Lower leg skin (tissue), 4 donors: Measurements from ENCODE around the gene ATAD3C. TPM values are rescaled to one million over a fixed set of nuclear protein-coding genes. Genes with fewer than 3 reads are reported as not detected.
"Not testable (repeated sequence)": the region's sequence is repeated elsewhere in the genome, so short reads cannot be mapped to it uniquely, and the experiment has no call there.

Experiments
- DNase-seq, 2 donors: peaks; one replicate each; pipeline ENCODE4 v3.0.0-alpha.2; 2019; ENCODE audit warnings: low spot score in 2 of 2
- H3K4me3 ChIP-seq: fragments of 200-600 bp; sonication (generic); 2 replicates; pipeline ENCODE4 v1.5.1; 2017; ENCODE audit warnings: mild to moderate bottlenecking, low read depth; ENCODE audit not compliant: poor library complexity, severe bottlenecking
- CTCF ChIP-seq, 3 donors: fragments of 450-650 bp; IDR thresholded peaks; one replicate each; pipeline ENCODE4 v1.5.1; 2016; ENCODE audit warnings: antibody characterized with exemption in 3 of 3, mild to moderate bottlenecking in 3 of 3, moderate library complexity in 2 of 3
- POLR2A ChIP-seq, 2 donors: fragments of 450-650 bp; IDR thresholded peaks; one replicate each; pipeline ENCODE4 v1.6.1; 2016 to 2017; ENCODE audit warnings: antibody characterized with exemption in 2 of 2, mild to moderate bottlenecking in 1 of 2, moderate library complexity in 1 of 2
- WGBS, 2 donors: methylation state at CpG; one replicate each; pipeline ENCODE4 v1.1.5; 2018; 5-methylcytosine and 5-hydroxymethylcytosine counted together
- intact Hi-C: fragments of 100-400 bp; cut with DNase I; formaldehyde crosslinking; loops from one replicate; pipeline ENCODE4 v1.15.0; 2023; ENCODE audit warnings: low total_unique reads
- total RNA-seq, 4 donors: library from RNA; depleted of rRNA; stranded (reverse); fragments of >200 nt; gene quantifications; one replicate each; pipeline ENCODE4 v1.1.0, GENCODE V29; 2016

Gene ATAD3C
- total RNA-seq, 4 donors from 2014 or later = 0.17 to 2.1 (median 0.63) TPM

DNA sequence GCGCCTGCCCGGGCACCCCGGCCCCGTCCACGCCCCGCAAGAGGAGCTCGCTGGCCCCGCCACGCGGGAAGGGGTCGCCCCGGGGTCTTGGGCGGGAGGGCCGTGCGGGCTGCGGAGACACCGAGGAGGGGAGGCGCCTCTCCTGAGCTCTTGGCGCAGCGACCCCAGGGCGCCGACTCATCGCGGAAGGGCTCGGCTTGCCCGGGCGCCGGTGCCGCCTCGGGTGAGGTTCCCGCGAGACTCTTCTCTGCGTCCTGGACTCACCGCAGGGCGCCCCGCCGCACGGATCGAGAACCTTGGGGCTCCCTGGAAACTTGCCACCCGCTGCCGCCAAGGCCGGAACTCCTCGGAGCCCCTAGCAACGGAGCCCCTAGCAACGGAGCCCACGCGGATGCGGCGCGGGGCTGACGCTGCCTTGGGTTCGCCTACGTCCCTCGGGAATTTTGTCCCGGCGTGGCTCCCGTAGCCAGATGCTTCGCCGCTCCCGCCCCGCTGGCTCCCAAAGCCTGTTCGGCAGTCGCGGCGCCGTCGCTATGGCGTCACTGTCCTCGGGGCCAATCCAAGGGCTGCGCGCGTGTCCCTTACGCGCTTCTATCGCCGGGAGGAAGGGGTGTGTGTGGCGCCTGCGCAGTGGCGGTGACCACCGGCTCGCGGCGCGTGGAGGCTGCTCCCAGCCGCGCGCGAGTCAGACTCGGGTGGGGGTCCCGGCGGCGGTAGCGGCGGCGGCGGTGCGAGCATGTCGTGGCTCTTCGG lies 62.2 kb downstream of the ATAD3C start, which contains the start of gene ATAD3A:
Gene ATAD3A, plus strand, starts transcription at position 630 of the 753 bp plus-strand sequence. Its CDS starts 107 bp downstream, at position 737.
- peak; percentile 97 to 100 for DNase-seq
- intact Hi-C loops = no loop called here

GRCh38 chr1:1512425-1512824 lies 62.9 kb downstream of the ATAD3C start:
- peak overlapping the region; percentile 39 for H3K4me3 ChIP-seq
- DNase-seq, intact Hi-C loops: not testable (repeated sequence)
- WGBS, 2 donors = 1% methylated on average over 17 of the region's 52 CpGs; no CpG with 5 or more reads in 1 of the 2 donors

More for the DNA sequence above, 62.2 kb downstream of the ATAD3C start, which contains the start of gene ATAD3A:
- H3K4me3 ChIP-seq = peak within 1 kb of the TSS; percentile 39
- TF ChIP-seq CTCF (IDR thresholded peaks at IDR 0.05) (no peak), POLR2A (IDR thresholded peaks at IDR 0.05) (no peak)
- WGBS, 2 donors = 1% methylated on average over 17 to 47 of the region's 99 CpGs

- intact Hi-C loops, H3K4me3 ChIP-seq, DNase-seq: not testable (repeated sequence)
- 63 to 64% methylated on average over 9 to 10 of the region's 18 CpGs for WGBS, 2 donors
These were observed 64.2 kb downstream of the ATAD3C start for GRCh38 chr1:1513675-1514074.

- intact Hi-C loops, H3K4me3 ChIP-seq, DNase-seq: not testable (repeated sequence)
- 70 to 88% methylated on average over 10 to 16 of the region's 16 CpGs for WGBS, 2 donors
These were observed 64.9 kb downstream of the ATAD3C start for GRCh38 chr1:1514376-1514775.

DNA sequence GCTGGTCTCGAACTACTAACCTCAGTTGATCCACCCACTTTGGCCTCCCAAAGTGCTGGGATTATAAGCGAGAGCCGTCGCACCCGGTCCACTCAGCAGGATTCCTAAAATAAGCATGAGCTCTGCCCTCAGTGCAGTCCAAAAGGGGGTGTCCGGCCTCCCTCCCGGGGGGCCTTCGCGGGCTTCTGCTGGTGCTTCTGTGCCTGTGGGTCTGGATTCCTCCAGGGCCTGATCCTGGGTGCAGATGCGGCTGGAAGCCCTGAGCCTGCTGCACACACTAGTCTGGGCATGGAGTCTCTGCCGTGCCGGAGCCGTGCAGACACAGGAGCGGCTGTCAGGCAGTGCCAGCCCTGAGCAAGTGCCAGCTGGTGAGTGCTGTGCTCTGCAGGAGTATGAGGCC lies 67.4 kb downstream of the ATAD3C start:
- H3K4me3 ChIP-seq, DNase-seq, intact Hi-C loops: not testable (repeated sequence)
- WGBS, 2 donors = 91 to 92% methylated on average over 2 to 12 of the region's 14 CpGs

DNA sequence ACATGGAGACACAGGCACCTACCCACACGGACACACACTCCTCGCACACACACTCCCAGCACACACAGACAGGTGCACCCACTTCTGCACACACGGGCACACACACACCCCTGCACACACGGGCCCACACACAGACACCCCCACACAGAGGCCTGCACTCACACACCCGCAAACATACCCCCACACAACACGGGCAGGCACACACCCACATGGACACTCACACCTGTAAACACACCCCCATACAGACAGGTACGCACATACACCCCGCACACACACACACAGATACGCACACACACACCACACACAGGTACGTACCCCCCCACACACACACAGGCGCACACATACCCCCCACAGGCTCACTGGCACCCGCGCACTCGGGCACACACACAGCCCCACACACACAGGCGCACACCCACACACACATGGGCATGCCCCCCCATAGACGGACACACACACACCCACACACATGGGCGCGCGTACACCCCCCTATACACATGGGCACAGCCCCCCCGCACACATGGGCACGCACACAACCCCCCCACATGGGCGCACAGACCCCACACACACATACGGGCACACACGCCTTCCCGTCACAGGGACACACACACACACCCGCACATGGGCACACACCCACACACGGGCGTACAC lies 68.6 kb downstream of the ATAD3C start:
- WGBS, 2 donors = 93% methylated on average over 24 to 27 of the region's 28 CpGs
- intact Hi-C loops = no loop called here
- TF ChIP-seq POLR2A (IDR thresholded peaks at IDR 0.05) (no peak), CTCF (IDR thresholded peaks at IDR 0.05) (no peak)
- no peak overlapping the region for H3K4me3 ChIP-seq
- DNase-seq = no peak

- intact Hi-C loops, DNase-seq: not testable (repeated sequence)
- 93 to 96% methylated on average over 13 to 17 of the region's 19 CpGs for WGBS, 2 donors
These were observed 69.1 kb downstream of the ATAD3C start for GRCh38 chr1:1518621-1519007.

More at GRCh38 chr1:1518621-1519007, 69.1 kb downstream of the ATAD3C start:
- not testable (repeated sequence) for H3K4me3 ChIP-seq

Other genes with a start within 250 kb of the ATAD3C start
- gene TNFRSF18, start 243.1 kb upstream of the ATAD3C start, total RNA-seq = 10 to 100 TPM; 19.8 to 36.8 (median 25.8) TPM
- gene TNFRSF4, start 235.5 kb upstream of the ATAD3C start, total RNA-seq = 1 to 10 TPM in 1 of 4 donors, under 1 TPM in 1, not detected in 2; 0.69 to 1.4 TPM
- gene SDF4, start 217.7 kb upstream of the ATAD3C start, total RNA-seq = 100 to 1,000 TPM in 2 of 4 donors, 10 to 100 TPM in 2; 81.7 to 121 (median 104) TPM
- 10 to 100 TPM; 12.8 to 26.1 (median 18.9) TPM for gene B3GALT6, start 217.5 kb upstream of the ATAD3C start, total RNA-seq
- gene C1QTNF12, start 203.0 kb upstream of the ATAD3C start, total RNA-seq = 1 to 10 TPM in 2 of 4 donors, under 1 TPM in 1, not detected in 1; 0.46 to 9.8 (median 5.9) TPM
- 10 to 100 TPM; 49.0 to 72.8 (median 54.0) TPM for gene UBE2J2, start 175.8 kb upstream of the ATAD3C start, total RNA-seq
- gene SCNN1D, start 169.3 kb upstream of the ATAD3C start, total RNA-seq = 1 to 10 TPM in 2 of 4 donors, under 1 TPM in 2; 0.84 to 5.3 (median 1.4) TPM
- 100 to 1,000 TPM in 3 of 4 donors, 10 to 100 TPM in 1; 98.8 to 189 (median 115) TPM for gene ACAP3, start 141.8 kb upstream of the ATAD3C start, total RNA-seq
- gene PUSL1, start 141.1 kb upstream of the ATAD3C start, total RNA-seq = 10 to 100 TPM; 42.3 to 62.1 (median 53.7) TPM
- gene INTS11, start 125.0 kb upstream of the ATAD3C start, total RNA-seq = 100 to 1,000 TPM; 101 to 185 (median 105) TPM
- 10 to 100 TPM; 51.0 to 62.9 (median 57.4) TPM for gene CPTP, start 124.9 kb upstream of the ATAD3C start, total RNA-seq
- gene TAS1R3, start 118.4 kb upstream of the ATAD3C start, total RNA-seq = 1 to 10 TPM in 2 of 4 donors, under 1 TPM in 2; 0.38 to 1.4 (median 0.79) TPM
- 100 to 1,000 TPM in 3 of 4 donors, 10 to 100 TPM in 1; 92.0 to 163 (median 113) TPM for gene DVL1, start 100.3 kb upstream of the ATAD3C start, total RNA-seq
- gene MXRA8, start 91.1 kb upstream of the ATAD3C start, total RNA-seq = 10 to 100 TPM; 34.1 to 76.1 (median 35.9) TPM
- gene AURKAIP1, start 74.5 kb upstream of the ATAD3C start, total RNA-seq = 100 to 1,000 TPM in 3 of 4 donors, 10 to 100 TPM in 1; 97.3 to 140 (median 114) TPM
- 100 to 1,000 TPM; 122 to 249 (median 142) TPM for gene CCNL2, start 50.4 kb upstream of the ATAD3C start, total RNA-seq
- 100 to 1,000 TPM in 3 of 4 donors, 10 to 100 TPM in 1; 83.4 to 122 (median 106) TPM for gene MRPL20, start 42.4 kb upstream of the ATAD3C start, total RNA-seq
- 10 to 100 TPM in 1 of 4 donors, 1 to 10 TPM in 3; 3.1 to 10.9 (median 6.2) TPM for gene ANKRD65, start 28.4 kb upstream of the ATAD3C start, total RNA-seq
- gene VWA1, start 14.0 kb upstream of the ATAD3C start, total RNA-seq = 10 to 100 TPM; 26.5 to 36.4 (median 30.1) TPM
- gene ATAD3B, start 22.1 kb downstream of the ATAD3C start, total RNA-seq = 10 to 100 TPM; 13.0 to 40.3 (median 17.1) TPM
- 10 to 100 TPM; 23.2 to 33.3 (median 26.9) TPM for gene ATAD3A, start 62.5 kb downstream of the ATAD3C start, total RNA-seq
- 1 to 10 TPM in 2 of 4 donors, under 1 TPM in 1, not detected in 1; 0.57 to 2.6 (median 2.0) TPM for gene TMEM240, start 90.9 kb downstream of the ATAD3C start, total RNA-seq
- 100 to 1,000 TPM in 3 of 4 donors, 10 to 100 TPM in 1; 96.4 to 163 (median 123) TPM for gene SSU72, start 125.2 kb downstream of the ATAD3C start, total RNA-seq
- 10 to 100 TPM; 10.5 to 18.9 (median 13.3) TPM for gene FNDC10, start 150.4 kb downstream of the ATAD3C start, total RNA-seq
- gene MIB2, start 165.8 kb downstream of the ATAD3C start, total RNA-seq = 100 to 1,000 TPM; 117 to 216 (median 138) TPM
- 1 to 10 TPM; 2.1 to 3.9 (median 3.2) TPM for gene MMP23B, start 182.5 kb downstream of the ATAD3C start, total RNA-seq
- 10 to 100 TPM; 19.4 to 42.3 (median 21.8) TPM for gene CDK11B, start 209.3 kb downstream of the ATAD3C start, total RNA-seq
- 10 to 100 TPM; 16.1 to 48.4 (median 31.4) TPM for gene SLC35E2B, start 243.1 kb downstream of the ATAD3C start, total RNA-seq